ENCODE results near the gene GNA12. TPM values are rescaled to one million over a fixed set of nuclear protein-coding genes. Genes with fewer than 3 reads are reported as not detected.
"Not testable (repeated sequence)": the region's sequence is repeated elsewhere in the genome, so short reads cannot be mapped to it uniquely, and the experiment has no call there.

The GNA12 gene
- total and polyA plus RNA-seq, 10 donors = 12.3 to 64.2 (median 32.4) TPM

- intact Hi-C loops (cut with DNase I; ENCODE audit: low total_unique reads) = no loop called here
- DNase-seq = no peak
- H3K27ac ChIP-seq = no peak overlapping the region
- no peak overlapping the region for H3K4me3 ChIP-seq
- no peaks in the 10 kb centered on the region for H3K9me3 ChIP-seq
- H3K36me3 ChIP-seq = peaks cover 0 to 8% (median 0%) of the 10 kb centered on the region in 6 donors
- peaks cover 25 to 28% (median 28%) of the 10 kb centered on the region in 6 donors for H3K4me1 ChIP-seq
- TF ChIP-seq POLR2A (IDR thresholded peaks at IDR 0.05) = no peak
- TF ChIP-seq, protein P1, sequence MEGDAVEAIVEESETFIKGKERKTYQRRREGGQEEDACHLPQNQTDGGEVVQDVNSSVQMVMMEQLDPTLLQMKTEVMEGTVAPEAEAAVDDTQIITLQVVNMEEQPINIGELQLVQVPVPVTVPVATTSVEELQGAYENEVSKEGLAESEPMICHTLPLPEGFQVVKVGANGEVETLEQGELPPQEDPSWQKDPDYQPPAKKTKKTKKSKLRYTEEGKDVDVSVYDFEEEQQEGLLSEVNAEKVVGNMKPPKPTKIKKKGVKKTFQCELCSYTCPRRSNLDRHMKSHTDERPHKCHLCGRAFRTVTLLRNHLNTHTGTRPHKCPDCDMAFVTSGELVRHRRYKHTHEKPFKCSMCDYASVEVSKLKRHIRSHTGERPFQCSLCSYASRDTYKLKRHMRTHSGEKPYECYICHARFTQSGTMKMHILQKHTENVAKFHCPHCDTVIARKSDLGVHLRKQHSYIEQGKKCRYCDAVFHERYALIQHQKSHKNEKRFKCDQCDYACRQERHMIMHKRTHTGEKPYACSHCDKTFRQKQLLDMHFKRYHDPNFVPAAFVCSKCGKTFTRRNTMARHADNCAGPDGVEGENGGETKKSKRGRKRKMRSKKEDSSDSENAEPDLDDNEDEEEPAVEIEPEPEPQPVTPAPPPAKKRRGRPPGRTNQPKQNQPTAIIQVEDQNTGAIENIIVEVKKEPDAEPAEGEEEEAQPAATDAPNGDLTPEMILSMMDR (IDR thresholded peaks at IDR 0.05 in 8 of 11, conservative IDR thresholded peaks at IDR 0.05 in 3 of 11) = no peak
- no peaks in the 10 kb centered on the region for H3K27me3 ChIP-seq (replicated peaks in 1 of 7)
- WGBS, 5 donors = 96 to 98% (median 97%) methylated on average over 10 of the region's 10 CpGs
These were observed 89.2 kb downstream of the GNA12 start for GRCh38 chr7:2754912-2755311.

DNA sequence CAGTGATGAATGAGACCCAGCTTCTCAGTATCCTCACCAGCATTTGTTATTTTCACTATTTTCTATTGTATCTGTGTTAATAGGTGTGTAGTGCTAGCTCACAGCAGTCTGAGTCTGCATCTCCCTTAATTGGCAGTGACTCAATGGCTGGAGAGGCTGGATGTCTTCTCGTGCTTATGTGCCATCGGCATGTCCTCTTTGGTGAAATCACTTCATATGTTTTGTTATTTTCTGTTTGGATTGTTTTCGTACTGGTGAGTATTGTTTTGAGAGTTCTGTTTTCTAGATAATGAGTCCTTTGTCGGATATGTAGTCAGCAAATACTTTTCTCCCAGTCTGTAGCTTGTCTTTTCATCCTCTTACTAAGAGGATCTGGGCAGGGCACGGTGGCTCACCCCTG is 90.0 kb downstream of the GNA12 start:
- Histone ChIP-seq H3K9me3 (no peaks in the 10 kb centered on the region), H3K4me1 (peaks cover 18 to 20% (median 20%) of the 10 kb centered on the region in 6 donors), H3K4me3 (no peak overlapping the region), H3K27ac (no peak overlapping the region), H3K27me3 (replicated peaks in 1 of 7) (no peaks in the 10 kb centered on the region), H3K36me3 (peaks cover 0 to 8% (median 0%) of the 10 kb centered on the region in 6 donors)
- 92 to 98% (median 94%) methylated on average over 5 of the region's 5 CpGs for WGBS, 5 donors
- TF ChIP-seq POLR2A (IDR thresholded peaks at IDR 0.05) (no peak), POLR2AphosphoS5 (IDR thresholded peaks at IDR 0.05) (no peak)
- TF ChIP-seq, protein P1 (IDR thresholded peaks at IDR 0.05 in 8 of 11, conservative IDR thresholded peaks at IDR 0.05 in 3 of 11) = no peak
- no peak for DNase-seq
- intact Hi-C loops (cut with DNase I; ENCODE audit: low total_unique reads) = no loop called here

DNA sequence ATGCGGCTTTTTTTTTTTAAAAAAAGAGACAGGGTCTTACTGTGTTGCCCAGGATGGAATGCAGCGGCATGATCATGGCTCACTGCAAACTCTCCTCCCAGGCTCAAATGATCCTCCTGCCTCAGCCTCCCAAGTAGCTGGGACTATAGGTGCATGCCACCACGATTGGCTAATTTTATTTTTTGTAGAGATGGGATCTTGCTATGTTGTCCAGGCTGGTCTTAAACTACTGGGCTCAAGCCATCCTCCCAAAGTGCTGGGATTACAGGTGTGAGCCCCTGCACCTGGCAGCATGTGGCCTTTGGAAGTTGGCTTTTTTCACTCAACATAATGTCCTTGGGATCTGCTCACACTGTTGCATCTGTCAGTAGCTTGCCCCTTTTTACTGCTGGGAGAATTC is 91.0 kb downstream of the GNA12 start:
- H3K4me1 ChIP-seq = peaks cover 9 to 10% (median 10%) of the 10 kb centered on the region in 6 donors
- no peaks in the 10 kb centered on the region for H3K27me3 ChIP-seq (replicated peaks in 1 of 7)
- H3K36me3 ChIP-seq = peaks cover 0 to 8% (median 0%) of the 10 kb centered on the region in 6 donors
- intact Hi-C loops (cut with DNase I; ENCODE audit: low total_unique reads) = no loop called here
- H3K9me3 ChIP-seq = no peaks in the 10 kb centered on the region
- no peak overlapping the region for H3K27ac ChIP-seq
- TF ChIP-seq POLR2A (IDR thresholded peaks at IDR 0.05) (no peak), POLR2AphosphoS5 (IDR thresholded peaks at IDR 0.05) (no peak)
- TF ChIP-seq, protein P1 (IDR thresholded peaks at IDR 0.05 in 8 of 11, conservative IDR thresholded peaks at IDR 0.05 in 3 of 11) = no peak
- 86 to 100% (median 98%) methylated on average over 3 of the region's 3 CpGs for WGBS, 5 donors
- DNase-seq = no peak
- H3K4me3 ChIP-seq = no peak overlapping the region

- no peak overlapping the region for H3K4me3 ChIP-seq
- H3K4me1 ChIP-seq = no peaks in the 10 kb centered on the region
- DNase-seq = no peak
- no peak for TF ChIP-seq POLR2AphosphoS5 (IDR thresholded peaks at IDR 0.05)
- intact Hi-C loops (cut with DNase I; ENCODE audit: low total_unique reads) = no loop called here
- H3K36me3 ChIP-seq = no peaks in the 10 kb centered on the region
- WGBS, 5 donors = 66 to 75% (median 72%) methylated on average over 5 of the region's 5 CpGs
- H3K27ac ChIP-seq = no peak overlapping the region
- H3K9me3 ChIP-seq = no peaks in the 10 kb centered on the region
- no peaks in the 10 kb centered on the region for H3K27me3 ChIP-seq (replicated peaks in 1 of 7)
These were observed 93.0 kb downstream of the GNA12 start for GRCh38 chr7:2751086-2751485.

GRCh38 chr7:2750004-2750407 is 94.1 kb downstream of the GNA12 start:
- 94 to 98% (median 95%) methylated on average over 5 of the region's 5 CpGs for WGBS, 5 donors
- H3K27ac ChIP-seq = no peak overlapping the region
- H3K4me3 ChIP-seq = no peak overlapping the region
- H3K36me3 ChIP-seq = no peaks in the 10 kb centered on the region
- H3K4me1 ChIP-seq = no peaks in the 10 kb centered on the region
- H3K9me3 ChIP-seq = no peaks in the 10 kb centered on the region
- intact Hi-C loops (cut with DNase I; ENCODE audit: low total_unique reads) = no loop called here
- TF ChIP-seq POLR2A (IDR thresholded peaks at IDR 0.05) = no peak
- TF ChIP-seq, protein P1 (IDR thresholded peaks at IDR 0.05 in 8 of 11, conservative IDR thresholded peaks at IDR 0.05 in 3 of 11) = no peak
- no peak for TF ChIP-seq POLR2AphosphoS5 (IDR thresholded peaks at IDR 0.05)
- DNase-seq = no peak
- no peaks in the 10 kb centered on the region for H3K27me3 ChIP-seq (replicated peaks in 1 of 7)

DNA sequence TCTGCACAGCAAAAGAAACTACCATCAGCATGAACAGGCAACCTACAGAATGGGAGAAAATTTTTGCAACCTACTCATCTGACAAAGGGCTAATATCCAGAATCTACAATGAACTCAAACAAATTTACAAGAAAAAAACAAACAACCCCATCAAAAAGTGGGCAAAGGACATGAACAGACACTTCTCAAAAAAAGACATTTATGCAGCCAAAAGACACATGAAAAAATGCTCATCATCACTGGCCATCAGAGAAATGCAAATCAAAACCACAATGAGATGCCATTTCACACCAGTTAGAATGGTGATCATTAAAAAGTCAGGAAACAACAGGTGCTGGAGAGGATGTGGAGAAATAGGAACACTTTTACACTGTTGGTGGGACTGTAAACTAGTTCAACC is 95.4 kb downstream of the GNA12 start:
- H3K27me3 ChIP-seq (replicated peaks in 1 of 7); H3K36me3 ChIP-seq; DNase-seq; H3K4me3 ChIP-seq; H3K4me1 ChIP-seq; H3K27ac ChIP-seq; H3K9me3 ChIP-seq; intact Hi-C loops (cut with DNase I; ENCODE audit: low total_unique reads): not testable (repeated sequence)

- peaks cover 0 to 14% (median 0%) of the 10 kb centered on the region in 6 donors for H3K36me3 ChIP-seq
- intact Hi-C loops (cut with DNase I; ENCODE audit: low total_unique reads); H3K4me1 ChIP-seq; H3K9me3 ChIP-seq; H3K27me3 ChIP-seq (replicated peaks in 1 of 7); H3K27ac ChIP-seq; DNase-seq; H3K4me3 ChIP-seq: not testable (repeated sequence)
- WGBS, 5 donors = 92 to 95% (median 94%) methylated on average over 17 to 20 of the region's 20 CpGs
These were observed 100.5 kb downstream of the GNA12 start for GRCh38 chr7:2743523-2744185.

Data from spleen (tissue), 11 donors.